Measurements from ENCODE around the gene PTCHD1.

The PTCHD1 gene

DNA sequence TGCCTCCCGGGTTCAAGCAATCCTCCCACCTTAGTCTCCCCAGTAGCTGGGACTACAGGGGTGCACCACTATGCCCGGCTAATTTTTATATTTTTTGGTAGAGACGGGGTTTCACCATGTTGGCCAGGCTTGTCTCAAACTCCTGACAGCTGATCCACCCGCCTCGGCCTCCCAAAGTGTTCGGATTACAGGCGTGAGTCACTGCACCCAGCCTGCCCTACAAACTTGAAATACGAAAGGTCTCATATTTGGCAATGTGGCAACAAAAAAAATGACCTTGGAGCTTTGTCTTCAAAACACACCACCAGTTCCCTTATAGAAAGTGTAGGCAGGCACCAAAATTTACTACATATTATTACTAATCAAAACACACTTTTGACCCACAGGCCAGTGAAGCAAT lies 22.9 kb upstream of the PTCHD1 start:
- TF ChIP-seq, protein P1, sequence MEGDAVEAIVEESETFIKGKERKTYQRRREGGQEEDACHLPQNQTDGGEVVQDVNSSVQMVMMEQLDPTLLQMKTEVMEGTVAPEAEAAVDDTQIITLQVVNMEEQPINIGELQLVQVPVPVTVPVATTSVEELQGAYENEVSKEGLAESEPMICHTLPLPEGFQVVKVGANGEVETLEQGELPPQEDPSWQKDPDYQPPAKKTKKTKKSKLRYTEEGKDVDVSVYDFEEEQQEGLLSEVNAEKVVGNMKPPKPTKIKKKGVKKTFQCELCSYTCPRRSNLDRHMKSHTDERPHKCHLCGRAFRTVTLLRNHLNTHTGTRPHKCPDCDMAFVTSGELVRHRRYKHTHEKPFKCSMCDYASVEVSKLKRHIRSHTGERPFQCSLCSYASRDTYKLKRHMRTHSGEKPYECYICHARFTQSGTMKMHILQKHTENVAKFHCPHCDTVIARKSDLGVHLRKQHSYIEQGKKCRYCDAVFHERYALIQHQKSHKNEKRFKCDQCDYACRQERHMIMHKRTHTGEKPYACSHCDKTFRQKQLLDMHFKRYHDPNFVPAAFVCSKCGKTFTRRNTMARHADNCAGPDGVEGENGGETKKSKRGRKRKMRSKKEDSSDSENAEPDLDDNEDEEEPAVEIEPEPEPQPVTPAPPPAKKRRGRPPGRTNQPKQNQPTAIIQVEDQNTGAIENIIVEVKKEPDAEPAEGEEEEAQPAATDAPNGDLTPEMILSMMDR (IDR thresholded peaks at IDR 0.05; ENCODE audit: borderline replicate concordance, control extremely low read depth, extremely low read depth, insufficient read depth, missing control alignments), result no peak
- in situ Hi-C loops (cut with MboI; ENCODE audit: low sequenced_read_pairs, unreplicated experiment), result no loop called here
- no peak for DNase-seq (ENCODE audit: low spot score)

DNA sequence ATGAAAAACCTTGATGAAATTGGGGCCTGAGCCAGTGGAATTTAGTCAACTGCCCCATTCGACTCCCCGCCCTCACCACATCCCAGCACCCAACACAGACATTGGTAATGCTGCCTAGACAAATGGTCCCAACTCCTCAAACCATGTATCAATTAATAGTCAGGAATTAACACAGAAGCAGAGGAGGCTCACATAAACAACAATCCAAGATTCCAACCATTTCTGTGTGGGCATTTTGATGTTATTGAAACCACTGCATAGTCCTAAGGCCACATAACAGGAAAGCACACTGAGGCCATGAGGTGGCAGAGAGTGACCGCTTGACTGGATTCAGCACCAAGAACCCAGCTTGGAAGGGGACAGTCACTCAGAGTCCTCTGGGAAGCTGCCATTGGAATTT lies 22.5 kb upstream of the PTCHD1 start:
- in situ Hi-C loops (cut with MboI; ENCODE audit: low sequenced_read_pairs, unreplicated experiment), result no loop called here
- no peak for DNase-seq (ENCODE audit: low spot score)
- TF ChIP-seq, protein P1 (IDR thresholded peaks at IDR 0.05; ENCODE audit: borderline replicate concordance, control extremely low read depth, extremely low read depth, insufficient read depth, missing control alignments), result no peak

DNA sequence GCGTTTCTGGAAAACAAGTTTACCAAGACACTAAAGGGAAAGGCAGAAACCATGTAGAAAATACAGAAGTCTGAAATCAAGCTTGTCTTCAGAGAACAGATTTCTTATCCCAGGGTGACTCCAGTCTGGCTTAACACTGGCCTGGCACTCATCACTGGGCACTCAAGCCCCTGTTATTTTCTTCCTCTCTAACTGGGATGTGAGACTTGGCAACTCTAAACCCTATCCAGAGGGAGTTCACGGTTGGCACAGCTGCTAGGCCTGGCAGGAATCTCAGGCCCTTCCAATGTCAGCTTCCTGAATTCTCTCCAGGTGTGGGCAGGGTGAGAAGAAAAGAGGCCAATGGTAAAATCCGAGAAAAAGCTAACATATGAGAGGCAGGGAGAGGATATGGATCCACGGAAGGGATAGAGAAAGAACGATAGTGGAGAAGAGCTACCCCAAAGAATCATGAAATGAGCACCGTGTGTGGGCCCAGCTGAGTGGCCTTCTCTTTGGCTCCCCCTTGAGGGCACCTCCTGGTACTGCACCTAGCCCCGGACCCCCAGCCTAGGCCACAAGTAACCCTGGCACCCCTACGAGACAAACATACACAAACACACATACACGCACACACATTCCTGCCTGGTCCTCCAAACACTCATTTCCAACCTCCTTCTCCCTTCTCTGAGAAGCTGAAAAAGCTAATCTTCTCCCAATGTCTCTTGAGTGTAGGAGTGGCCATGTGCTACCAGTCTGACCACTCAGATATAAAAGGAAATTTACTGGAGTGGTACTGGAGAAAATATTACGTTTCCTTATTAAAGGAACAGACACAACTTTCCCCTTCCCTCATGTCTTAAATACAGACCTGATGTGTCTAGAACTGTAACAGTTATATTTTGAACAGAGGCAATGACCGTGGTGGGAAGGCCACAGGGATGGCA lies 16.6 kb upstream of the PTCHD1 start:
- DNase-seq (ENCODE audit: low spot score), result peak; percentile 55
- TF ChIP-seq, protein P1 (IDR thresholded peaks at IDR 0.05; ENCODE audit: borderline replicate concordance, control extremely low read depth, extremely low read depth, insufficient read depth, missing control alignments), result peak; percentile 83
- in situ Hi-C loops (cut with MboI; ENCODE audit: low sequenced_read_pairs, unreplicated experiment), result no loop called here

- DNase-seq (ENCODE audit: low spot score), result no peak
- TF ChIP-seq, protein P1 (IDR thresholded peaks at IDR 0.05; ENCODE audit: borderline replicate concordance, control extremely low read depth, extremely low read depth, insufficient read depth, missing control alignments), result no peak
- in situ Hi-C loops (cut with MboI; ENCODE audit: low sequenced_read_pairs, unreplicated experiment), result no loop called here
Observed at GRCh38 chrX:23327104-23327503, 7.5 kb upstream of the PTCHD1 start.

DNA sequence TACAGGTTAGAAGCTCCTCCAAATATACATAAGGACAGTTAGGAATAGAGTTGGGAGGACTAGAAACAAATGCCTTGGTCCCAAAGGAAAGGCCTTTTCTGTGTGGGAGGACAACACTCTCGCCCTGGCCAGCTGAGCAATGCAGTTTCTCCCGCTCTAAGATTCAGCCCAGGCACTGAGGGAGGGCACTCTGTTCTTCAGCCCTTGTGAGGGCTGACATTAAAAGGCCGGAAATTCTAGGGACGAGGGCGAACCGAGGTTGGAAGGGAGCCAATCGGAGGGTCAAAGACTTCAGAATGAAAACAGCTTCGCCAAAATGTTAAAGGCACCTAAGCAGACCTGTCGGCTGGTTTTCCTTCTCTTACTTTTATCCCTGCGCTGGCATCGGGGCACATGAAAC lies 2.9 kb upstream of the PTCHD1 start:
- TF ChIP-seq, protein P1 (IDR thresholded peaks at IDR 0.05; ENCODE audit: borderline replicate concordance, control extremely low read depth, extremely low read depth, insufficient read depth, missing control alignments), result no peak
- DNase-seq (ENCODE audit: low spot score), result no peak
- in situ Hi-C loops (cut with MboI; ENCODE audit: low sequenced_read_pairs, unreplicated experiment), result no loop called here

- peak; percentile 17 for DNase-seq (ENCODE audit: low spot score)
- in situ Hi-C loops (cut with MboI; ENCODE audit: low sequenced_read_pairs, unreplicated experiment), result no loop called here
- TF ChIP-seq, protein P1 (IDR thresholded peaks at IDR 0.05; ENCODE audit: borderline replicate concordance, control extremely low read depth, extremely low read depth, insufficient read depth, missing control alignments), result no peak
Observed at GRCh38 chrX:23332101-23332887, 2.4 kb upstream of the PTCHD1 start.

Measured in GM13976 (cell line).